Fibroblast of lung (primary cell): ENCODE measurements around the gene SCGN. TPM values are rescaled to one million over a fixed set of nuclear protein-coding genes. Genes with fewer than 3 reads are reported as not detected.

Experiments used
- DNase-seq, 2 donors: peaks; one replicate each; pipeline versions ENCODE4 v3.0.0 to v3.0.0-alpha.2; 2010; ENCODE audit warnings: low read depth in 2 of 2
- H2AFZ ChIP-seq: 2 replicates; pipeline ENCODE4 v1.5.1; 2012; ENCODE audit warnings: low read length, control low read depth, inconsistent platforms
- H3K27ac ChIP-seq: 2 replicates; pipeline ENCODE4 v1.5.1; 2011; ENCODE audit warnings: low read length, control low read depth; ENCODE audit not compliant: insufficient read depth
- H3K27me3 ChIP-seq: 2 replicates; pipeline ENCODE4 v1.5.1; 2011; ENCODE audit warnings: mild to moderate bottlenecking, low read length; ENCODE audit not compliant: control insufficient read depth, insufficient read depth
- H3K36me3 ChIP-seq: 2 replicates; pipeline ENCODE4 v1.5.1; 2011; ENCODE audit warnings: low read length; ENCODE audit not compliant: control insufficient read depth, insufficient read depth
- H3K4me1 ChIP-seq: 2 replicates; pipeline ENCODE4 v1.5.1; 2011; ENCODE audit warnings: low read length; ENCODE audit not compliant: control insufficient read depth, insufficient read depth; ENCODE audit errors: extremely low read depth
- H3K4me2 ChIP-seq: 2 replicates; pipeline ENCODE4 v1.5.1; 2011; ENCODE audit warnings: low read length, control low read depth; ENCODE audit not compliant: insufficient read depth; ENCODE audit errors: extremely low read depth
- H3K4me3 ChIP-seq, 4 experiments: fragments of 200-600 bp in 1 of 4; sonication (generic) in 1 of 4; replicated peaks in 1 of 4; 2 replicates each; pipeline ENCODE4 v1.5.1; 2011 to 2016; ENCODE audit warnings: low read length in 4 of 4, low read depth in 3 of 4, mild to moderate bottlenecking in 3 of 4, control low read depth in 2 of 4, inconsistent platforms in 1 of 4, mixed read lengths in 1 of 4; ENCODE audit not compliant: insufficient read depth in 1 of 4; ENCODE audit errors: control extremely low read depth in 1 of 4
- H3K79me2 ChIP-seq: 2 replicates; pipeline ENCODE4 v1.5.1; 2012; ENCODE audit warnings: mild to moderate bottlenecking, low read length, inconsistent platforms; ENCODE audit not compliant: control insufficient read depth, insufficient read depth
- H3K9ac ChIP-seq: 2 replicates; pipeline ENCODE4 v1.5.1; 2011; ENCODE audit warnings: mild to moderate bottlenecking, low read length, control low read depth; ENCODE audit not compliant: insufficient read depth
- H3K9me3 ChIP-seq: 2 replicates; pipeline ENCODE4 v1.5.1; 2012; ENCODE audit warnings: low read depth, low read length; ENCODE audit not compliant: control insufficient read depth, insufficient read depth
- H4K20me1 ChIP-seq: 2 replicates; pipeline ENCODE4 v1.5.1; 2011; ENCODE audit warnings: low read length; ENCODE audit not compliant: control insufficient read depth, insufficient read depth; ENCODE audit errors: extremely low read depth
- CTCF ChIP-seq, 2 donors: IDR thresholded peaks in 1 of 2; conservative IDR thresholded peaks in 1 of 2; 1 replicate in 1 of 2; 2 replicates in 1 of 2; pipeline ENCODE4 v1.5.1; 2011 to 2012; ENCODE audit warnings: low read length in 2 of 2, control low read depth in 1 of 2, inconsistent platforms in 1 of 2, low read depth in 1 of 2, mild to moderate bottlenecking in 1 of 2
- EZH2 ChIP-seq: IDR thresholded peaks from 2 replicates; pipeline ENCODE4 v1.5.1; 2012; ENCODE audit warnings: low read length, control low read depth, mild to moderate bottlenecking; ENCODE audit errors: missing control alignments
- polyA plus RNA-seq, 2 donors: library from polyadenylated mRNA; depleted of rRNA in 1 of 2; stranded (reverse) in 1 of 2; unstranded in 1 of 2; fragments of >200 nt; gene quantifications; 2 replicates each; pipeline ENCODE4 v1.2.1, GENCODE V29; 2011 to 2012; ENCODE audit warnings: missing spikeins in 1 of 2
- total RNA-seq: library from RNA; depleted of rRNA; stranded (reverse); fragments of >200 nt; gene quantifications from 2 replicates; pipeline ENCODE4 v1.2.1, GENCODE V29; 2014

The SCGN gene
- total and polyA plus RNA-seq, 2 donors (not counting 1 experiment from before 2014, with no cell fraction given), result not detected

GRCh38 chr6:25714765-25715164 lies 62.8 kb downstream of the SCGN start:
- DNase-seq, result no peak
- Histone ChIP-seq H3K79me2 (no peaks in the 10 kb centered on the region), H4K20me1 (no peaks in the 10 kb centered on the region), H3K27me3 (no peaks in the 10 kb centered on the region), H3K9me3 (no peaks in the 10 kb centered on the region), H3K4me3 (no peak overlapping the region), H3K9ac (no peak overlapping the region), H3K27ac (no peak overlapping the region), H3K4me1 (no peaks in the 10 kb centered on the region), H2AFZ (no peak overlapping the region), H3K4me2 (no peak overlapping the region), H3K36me3 (no peaks in the 10 kb centered on the region)
- TF ChIP-seq EZH2 (no peak), CTCF (conservative IDR thresholded peaks at IDR 0.05 in 1 of 2, IDR thresholded peaks at IDR 0.05 in 1 of 2; ENCODE audit: low read depth in 1 of 2, low read length in 2 of 2) (no peak)

GRCh38 chr6:25715794-25716193 lies 63.8 kb downstream of the SCGN start:
- H3K27me3 ChIP-seq, result no peaks in the 10 kb centered on the region
- no peak overlapping the region for H3K27ac ChIP-seq
- H3K36me3 ChIP-seq, result no peaks in the 10 kb centered on the region
- H3K9me3 ChIP-seq, result no peaks in the 10 kb centered on the region
- no peaks in the 10 kb centered on the region for H3K4me1 ChIP-seq
- DNase-seq, result no peak
- no peaks in the 10 kb centered on the region for H3K79me2 ChIP-seq
- no peak overlapping the region for H2AFZ ChIP-seq
- no peak for TF ChIP-seq CTCF (conservative IDR thresholded peaks at IDR 0.05 in 1 of 2, IDR thresholded peaks at IDR 0.05 in 1 of 2; ENCODE audit: low read depth in 1 of 2, low read length in 2 of 2)
- no peak for TF ChIP-seq EZH2
- H3K4me2 ChIP-seq, result no peak overlapping the region
- H4K20me1 ChIP-seq, result no peaks in the 10 kb centered on the region
- H3K4me3 ChIP-seq, result no peak overlapping the region
- no peak overlapping the region for H3K9ac ChIP-seq

DNA sequence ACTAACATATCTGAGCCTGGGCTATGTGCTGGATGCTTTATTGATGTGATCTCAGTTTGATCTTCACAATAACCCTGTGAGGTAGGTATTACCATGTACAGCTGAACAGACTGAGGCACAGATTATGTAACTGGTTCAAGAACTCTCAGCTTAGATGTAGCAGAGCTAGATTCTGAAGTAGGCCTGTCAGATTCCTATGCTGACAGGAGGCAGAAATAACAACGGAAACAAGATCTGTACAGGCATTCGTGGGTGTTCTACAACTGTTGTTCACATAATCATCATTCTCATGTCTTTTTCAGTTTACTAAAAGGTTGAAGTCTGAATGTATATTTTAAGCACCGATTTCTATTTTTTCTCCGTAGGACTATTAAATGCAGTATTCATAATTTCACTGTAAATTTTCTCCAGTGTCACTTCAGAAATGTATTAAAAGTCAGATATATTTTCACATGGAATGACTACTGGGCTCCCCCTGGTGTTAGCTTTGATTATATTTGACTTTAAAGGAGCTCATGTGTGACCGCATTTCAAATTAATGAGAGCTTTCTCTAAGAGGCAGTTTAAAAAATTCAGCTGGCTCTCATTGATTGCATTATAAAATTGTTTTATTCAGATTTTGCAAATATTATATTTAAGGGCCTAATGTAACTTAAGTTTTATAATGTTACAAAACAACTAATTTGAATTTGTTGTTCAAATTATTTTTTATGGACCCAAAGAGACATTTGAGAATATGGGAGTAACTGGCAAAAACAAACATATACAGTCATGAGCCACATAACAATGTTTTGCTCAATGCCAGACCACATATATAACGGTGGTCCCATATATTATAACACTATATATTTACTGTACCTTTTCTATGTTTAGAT lies 66.1 kb downstream of the SCGN start:
- H4K20me1 ChIP-seq, result no peaks in the 10 kb centered on the region

More for the DNA sequence above, 66.1 kb downstream of the SCGN start:
- Histone ChIP-seq H3K9me3 (no peaks in the 10 kb centered on the region), H2AFZ (no peak overlapping the region), H3K9ac (no peak overlapping the region), H3K27me3 (no peaks in the 10 kb centered on the region), H3K27ac (no peak overlapping the region), H3K4me3 (no peak overlapping the region), H3K36me3 (no peaks in the 10 kb centered on the region), H3K4me2 (no peak overlapping the region), H3K4me1 (no peaks in the 10 kb centered on the region), H3K79me2 (no peaks in the 10 kb centered on the region)
- no peak for TF ChIP-seq EZH2
- peak; percentile 43 to 66 for TF ChIP-seq CTCF (conservative IDR thresholded peaks at IDR 0.05 in 1 of 2, IDR thresholded peaks at IDR 0.05 in 1 of 2; ENCODE audit: low read depth in 1 of 2, low read length in 2 of 2)
- peak; percentile 14 to 47 for DNase-seq
